K562 (cell line): ENCODE results near the gene SYT17. TPM values are rescaled to one million over a fixed set of nuclear protein-coding genes. Genes with fewer than 3 reads are reported as not detected.

ENCODE experiments used
- ATAC-seq: fragments of 200-7000 bp; cut with Tn5 transposase; 3 replicates; pipeline ENCODE4 v1.9.1; 2020; ENCODE audit warnings: moderate library complexity
- BruUV-seq: library from RNA; stranded (reverse); fragments of 400-500 nt; replicated peaks from 2 replicates; lab custom pipeline; 2021; lab: Mats Ljungman, UMichigan
- CTCF ChIA-PET: fragments of 300-600 bp; formaldehyde crosslinking; extraction: SDS; loops from one replicate; lab custom pipeline; 2021; ENCODE audit warnings: low intra/inter-chr PET ratio; lab: Yijun Ruan, JAX
- POLR2A ChIA-PET: fragments of 300-600, 350-650 bp; sonication (Branson Sonifier 250); formaldehyde crosslinking; extraction: SDS; loops from one replicate; lab custom pipeline; 2021; ENCODE audit warnings: antibody characterized with exemption, inconsistent platforms; lab: Yijun Ruan, JAX
- DNase-seq, 4 experiments: peaks; one replicate each; pipeline versions ENCODE4 v3.0.0 to v3.0.0-alpha.2; 2011 to 2018; ENCODE audit warnings: low spot score in 3 of 4, mixed read lengths in 3 of 4; ENCODE audit errors: extremely low read depth in 1 of 4
- FAIRE-seq: peaks from 2 replicates; lab custom pipeline; 2011; peaks lifted over from hg19 to GRCh38; lab: Jason Lieb, UNC
- H2AFZ ChIP-seq: 2 replicates; pipeline ENCODE4 v1.6.0; 2011; ENCODE audit warnings: low read depth, low read length, control low read depth, inconsistent platforms
- H3K27ac ChIP-seq: fragments of 200-600 bp; 3 replicates; pipeline ENCODE4 v1.8.0; 2011; ENCODE audit warnings: low read depth, mild to moderate bottlenecking, control low read depth, inconsistent platforms, low read length, moderate library complexity, mixed read lengths; ENCODE audit errors: extremely low read depth
- H3K27me3 ChIP-seq, 2 experiments: fragments of 300-600 bp in 1 of 2; 2 replicates in 1 of 2; 3 replicates in 1 of 2; pipeline versions ENCODE4 v1.6.0 to v1.8.0; 2011; ENCODE audit warnings: inconsistent platforms in 2 of 2, low read length in 2 of 2, mild to moderate bottlenecking in 1 of 2, mixed read lengths in 1 of 2, moderate library complexity in 1 of 2; ENCODE audit not compliant: control insufficient read depth in 2 of 2, insufficient read depth in 2 of 2
- H3K36me3 ChIP-seq: fragments of 300-600 bp; 3 replicates; pipeline ENCODE4 v1.8.0; 2011; ENCODE audit warnings: mild to moderate bottlenecking, low read length, inconsistent platforms; ENCODE audit not compliant: control insufficient read depth, insufficient read depth
- H3K4me1 ChIP-seq, 2 experiments: fragments of 200-600 bp in 1 of 2; replicated peaks in 1 of 2; 2 replicates in 1 of 2; 3 replicates in 1 of 2; pipeline versions ENCODE4 v1.5.1 to v1.8.0; 2011; ENCODE audit warnings: inconsistent platforms in 2 of 2, low read length in 2 of 2, mild to moderate bottlenecking in 1 of 2, mixed read lengths in 1 of 2, moderate library complexity in 1 of 2; ENCODE audit not compliant: control insufficient read depth in 2 of 2, insufficient read depth in 2 of 2
- H3K4me2 ChIP-seq: 2 replicates; pipeline ENCODE4 v1.6.1; 2011; ENCODE audit warnings: low read length, control low read depth, inconsistent platforms, mixed read lengths; ENCODE audit not compliant: insufficient read depth
- H3K4me3 ChIP-seq: fragments of 200-600 bp; sonication (generic), shearing (Covaris generic); 2 replicates; pipeline ENCODE4 v1.5.1; 2016; ENCODE audit warnings: control low read depth, inconsistent platforms
- H3K79me2 ChIP-seq: fragments of 200-600 bp; 3 replicates; pipeline ENCODE4 v1.8.0; 2011; ENCODE audit warnings: low read length, inconsistent platforms; ENCODE audit not compliant: control insufficient read depth, insufficient read depth
- H3K9ac ChIP-seq, 2 experiments: 2 replicates each; pipeline versions ENCODE4 v1.6.0 to v1.6.1; 2011; ENCODE audit warnings: low read depth in 2 of 2, low read length in 2 of 2, control low read depth in 1 of 2, inconsistent platforms in 1 of 2, mild to moderate bottlenecking in 1 of 2, mixed read lengths in 1 of 2; ENCODE audit not compliant: insufficient read depth in 1 of 2
- H3K9me1 ChIP-seq: one replicate; pipeline ENCODE4 v1.6.0; 2011; ENCODE audit warnings: inconsistent platforms, mild to moderate bottlenecking, low read length, moderate library complexity; ENCODE audit not compliant: control insufficient read depth, insufficient read depth
- H3K9me3 ChIP-seq: replicated peaks from 2 replicates; pipeline ENCODE4 v1.5.1; 2011; ENCODE audit warnings: low read depth, low read length, inconsistent platforms; ENCODE audit not compliant: control insufficient read depth, insufficient read depth
- H4K20me1 ChIP-seq: replicated peaks from 2 replicates; pipeline ENCODE4 v1.6.1; 2011; ENCODE audit warnings: low read length, inconsistent platforms, mixed read lengths; ENCODE audit not compliant: control insufficient read depth, insufficient read depth
- CTCFL ChIP-seq: IDR thresholded peaks from 2 replicates; pipeline ENCODE4 v1.6.1; 2011; ENCODE audit warnings: borderline replicate concordance, low read depth, mild to moderate bottlenecking, moderate library complexity, low read length; ENCODE audit not compliant: insufficient read depth, poor library complexity, severe bottlenecking
- ETV6 ChIP-seq, 3 experiments: fragments of 150-350 bp in 1 of 3; sonication (generic) in 1 of 3; formaldehyde crosslinking in 1 of 3; IDR thresholded peaks; 2 replicates each; pipeline versions ENCODE4 v1.6.1 to v1.8.0; 2014 to 2022; ENCODE audit warnings: borderline replicate concordance in 2 of 3, low read depth in 2 of 3, antibody characterized with exemption in 1 of 3, low read length in 1 of 3, mild to moderate bottlenecking in 1 of 3, missing genetic modification reagents in 1 of 3
- ILK ChIP-seq: fragments of 450-650 bp; IDR thresholded peaks from 2 replicates; pipeline ENCODE4 v1.6.1; 2016; ENCODE audit warnings: missing genetic modification characterization, low read depth, mild to moderate bottlenecking, missing compliant biosample characterization, moderate library complexity, borderline replicate concordance
- NR1H2 ChIP-seq: sonication (generic); formaldehyde crosslinking; IDR thresholded peaks from 2 replicates; pipeline ENCODE4 v1.4.0; 2020; ENCODE audit warnings: mild to moderate bottlenecking, missing genetic modification reagents
- RHOXF2B ChIP-seq: fragments of 250-450 bp; sonication (Bioruptor Pico); conservative IDR thresholded peaks from 2 replicates; pipeline ENCODE4 v1.5.1; 2021
- SOX6 ChIP-seq: fragments of 450-650 bp; IDR thresholded peaks from 2 replicates; pipeline ENCODE4 v1.6.1; 2014; ENCODE audit warnings: mild to moderate bottlenecking
- TCF15 ChIP-seq: fragments of 250-450 bp; sonication (Bioruptor Pico); IDR thresholded peaks from 2 replicates; pipeline ENCODE4 v1.8.0; 2022; ENCODE audit warnings: moderate library complexity, mild to moderate bottlenecking, inconsistent platforms
- ZBTB12 ChIP-seq: fragments of 250-450 bp; sonication (Bioruptor Pico); IDR thresholded peaks from 2 replicates; pipeline ENCODE4 v1.4.0; 2020
- ZBTB2 ChIP-seq: fragments of 450-650 bp; IDR thresholded peaks from 2 replicates; pipeline ENCODE4 v1.6.1; 2016; ENCODE audit warnings: antibody characterized with exemption
- ZNF639 ChIP-seq, 2 experiments: fragments of 200-800 bp in 1 of 2; sonication (Bioruptor generic) in 1 of 2; sonication (generic) in 1 of 2; formaldehyde crosslinking in 1 of 2; IDR thresholded peaks in 1 of 2; conservative IDR thresholded peaks in 1 of 2; 2 replicates each; pipeline versions ENCODE4 v1.5.0 to v1.6.1; 2016 to 2020; ENCODE audit warnings: missing compliant biosample characterization in 1 of 2, missing genetic modification characterization in 1 of 2, missing genetic modification reagents in 1 of 2
- WGBS: fragments of 100-300 bp; shearing (Covaris generic); methylation state at CpG from one replicate; pipeline ENCODE4 v1.1.6; 2016; ENCODE audit warnings: low coverage, mixed read lengths; ENCODE audit not compliant: insufficient coverage; ENCODE audit errors: missing lambda C conversion rate; 5-methylcytosine and 5-hydroxymethylcytosine counted together
- in situ Hi-C: fragments of 300-500 bp; cut with MboI; formaldehyde crosslinking; loops from 4 replicates; pipeline ENCODE4 v1.15.0; 2018; ENCODE audit warnings: inconsistent platforms, mixed read lengths
- intact Hi-C: fragments of 100-400 bp; cut with micrococcal nuclease; formaldehyde crosslinking; loops from 2 replicates; pipeline ENCODE4 v1.14.2; 2022
- polyA plus RNA-seq, 8 experiments: library from polyadenylated mRNA; depleted of rRNA in 4 of 8; stranded (reverse) in 5 of 8; unstranded in 3 of 8; fragments of >200 nt; fragmentation: Nextera tagmentation in 2 of 8; fragmentation: Illumina TruSeq in 1 of 8; extraction: Ambion mirVana in 2 of 8; extraction: Trizol in 1 of 8; gene quantifications; 2 replicates each; pipeline versions ENCODE4 v1.2.1 to v1.2.3, GENCODE V29; 2011 to 2014; ENCODE audit warnings: inconsistent platforms in 1 of 8, missing spikeins in 1 of 8
- total RNA-seq, 7 experiments: library from RNA; depleted of rRNA in 6 of 7; stranded (reverse); fragments of >200 nt in 6 of 7; fragmentation: Illumina TruSeq in 2 of 7; extraction: Trizol in 2 of 7; gene quantifications; 2 replicates each; pipeline versions ENCODE4 v1.2.1 to v1.2.3, GENCODE V29; 2011 to 2021; ENCODE audit warnings: low replicate concordance in 1 of 7

SYT17 gene
- total and polyA plus RNA-seq, 9 of the 15 experiments (the other 6 are each of a cell fraction or from before 2014, with no cell fraction given) = not detected

- peaks cover 2 to 17% of the 10 kb centered on the region in 2 experiments; a peak in 3 of 5 replicates for H3K27me3 ChIP-seq
- H3K36me3 ChIP-seq = no peaks in the 10 kb centered on the region
- no peak overlapping the region for H3K27ac ChIP-seq
- intact Hi-C loops (no loop called here), in situ Hi-C loops (no loop called here)
- no peak overlapping the region for H3K4me3 ChIP-seq
- H4K20me1 ChIP-seq = no peaks in the 10 kb centered on the region
- no peak for FAIRE-seq
- no peak overlapping the region for H3K4me2 ChIP-seq
- 5% methylated on average over 8 of the region's 8 CpGs for WGBS
- no peak overlapping the region for H3K9ac ChIP-seq
- CTCF ChIA-PET = no interaction called here
- H3K4me1 ChIP-seq = peaks cover 0 to 9% of the 10 kb centered on the region in 2 experiments; a peak in 1 of 5 replicates
- no peak for DNase-seq
- H3K79me2 ChIP-seq = no peaks in the 10 kb centered on the region
- H2AFZ ChIP-seq = no peak overlapping the region
- ATAC-seq = no peak
- BruUV-seq = no TSS peak
- POLR2A ChIA-PET = interaction anchor here (0.5 to 0.6 kb wide), 2 partner anchors 19 to 262 kb away, joined by 3 read pairs; partner anchors contain the start of gene TMC7
- H3K9me1 ChIP-seq = no peaks in the 10 kb centered on the region
- no peaks in the 10 kb centered on the region for H3K9me3 ChIP-seq
- TF ChIP-seq CTCFL (no peak), ZNF639 (CRISPR knock-in tag; conservative IDR thresholded peaks at IDR 0.05 in 1 of 2, IDR thresholded peaks at IDR 0.05 in 1 of 2) (no peak), TCF15 (CRISPR knock-in tag) (no peak), ZBTB2 (no peak), ILK (tag) (no peak), NR1H2 (CRISPR knock-in tag) (no peak), ETV6 (IDR thresholded peaks at IDR 0.05; ENCODE audit: borderline replicate concordance in 1 of 2, low read depth in 2 of 2, low read length in 1 of 2) (no peak), ETV6 (CRISPR knock-in tag; IDR thresholded peaks at IDR 0.05; ENCODE audit: borderline replicate concordance) (no peak), ZBTB12 (CRISPR knock-in tag) (no peak), SOX6 (no peak), RHOXF2B (CRISPR knock-in tag) (no peak)
These were observed 77.4 kb downstream of the SYT17 start for GRCh38 chr16:19245326-19245925.
